Subcutaneous adipose tissue (tissue), 4 donors: Measurements from ENCODE around the gene GNAO1. TPM values are rescaled to one million over a fixed set of nuclear protein-coding genes. Genes with fewer than 3 reads are reported as not detected.

Experiments used
- total RNA-seq, 4 donors: library from RNA; depleted of rRNA; stranded (reverse); fragments of >200 nt; gene quantifications; one replicate each; pipeline ENCODE4 v1.1.0, GENCODE V29; 2016
- TF ChIP-seq, protein P1 (sequence below): fragments of 450-650 bp; IDR thresholded peaks from one replicate; pipeline ENCODE4 v1.5.1; 2016; ENCODE audit warnings: low read depth, mild to moderate bottlenecking, control low read depth, antibody characterized with exemption, moderate library complexity

GNAO1 gene
- total RNA-seq, 4 donors from 2014 or later, result 0.44 to 1.6 (median 0.63) TPM

DNA sequence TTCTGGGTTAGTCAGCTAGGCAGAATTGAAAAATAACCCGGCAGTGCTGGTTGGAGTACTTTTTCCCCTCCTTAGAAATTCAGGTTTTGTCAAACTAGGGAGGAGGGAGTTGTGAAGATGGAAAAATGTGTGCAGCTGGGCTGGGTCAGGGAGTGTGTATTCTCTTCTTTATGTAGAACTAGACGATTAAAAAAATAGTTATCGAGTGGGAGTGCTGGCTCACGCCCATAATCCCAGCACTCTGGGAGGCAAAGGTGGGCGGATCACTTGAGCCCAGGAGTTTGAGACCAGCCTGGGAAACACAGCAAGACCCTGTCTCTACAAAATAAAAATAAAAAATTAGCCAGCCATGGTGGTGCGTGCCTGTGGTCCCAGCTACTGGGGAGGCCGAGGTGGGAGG lies 106.4 kb downstream of the GNAO1 start:
- TF ChIP-seq, protein P1, sequence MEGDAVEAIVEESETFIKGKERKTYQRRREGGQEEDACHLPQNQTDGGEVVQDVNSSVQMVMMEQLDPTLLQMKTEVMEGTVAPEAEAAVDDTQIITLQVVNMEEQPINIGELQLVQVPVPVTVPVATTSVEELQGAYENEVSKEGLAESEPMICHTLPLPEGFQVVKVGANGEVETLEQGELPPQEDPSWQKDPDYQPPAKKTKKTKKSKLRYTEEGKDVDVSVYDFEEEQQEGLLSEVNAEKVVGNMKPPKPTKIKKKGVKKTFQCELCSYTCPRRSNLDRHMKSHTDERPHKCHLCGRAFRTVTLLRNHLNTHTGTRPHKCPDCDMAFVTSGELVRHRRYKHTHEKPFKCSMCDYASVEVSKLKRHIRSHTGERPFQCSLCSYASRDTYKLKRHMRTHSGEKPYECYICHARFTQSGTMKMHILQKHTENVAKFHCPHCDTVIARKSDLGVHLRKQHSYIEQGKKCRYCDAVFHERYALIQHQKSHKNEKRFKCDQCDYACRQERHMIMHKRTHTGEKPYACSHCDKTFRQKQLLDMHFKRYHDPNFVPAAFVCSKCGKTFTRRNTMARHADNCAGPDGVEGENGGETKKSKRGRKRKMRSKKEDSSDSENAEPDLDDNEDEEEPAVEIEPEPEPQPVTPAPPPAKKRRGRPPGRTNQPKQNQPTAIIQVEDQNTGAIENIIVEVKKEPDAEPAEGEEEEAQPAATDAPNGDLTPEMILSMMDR, result no peak

- TF ChIP-seq, protein P1, result no peak
Observed at GRCh38 chr16:56298116-56298515, 106.8 kb downstream of the GNAO1 start.

- TF ChIP-seq, protein P1, result no peak
Observed at GRCh38 chr16:56298948-56299596, 107.8 kb downstream of the GNAO1 start.

GRCh38 chr16:56300242-56300623 lies 108.9 kb downstream of the GNAO1 start:
- TF ChIP-seq, protein P1, result no peak

DNA sequence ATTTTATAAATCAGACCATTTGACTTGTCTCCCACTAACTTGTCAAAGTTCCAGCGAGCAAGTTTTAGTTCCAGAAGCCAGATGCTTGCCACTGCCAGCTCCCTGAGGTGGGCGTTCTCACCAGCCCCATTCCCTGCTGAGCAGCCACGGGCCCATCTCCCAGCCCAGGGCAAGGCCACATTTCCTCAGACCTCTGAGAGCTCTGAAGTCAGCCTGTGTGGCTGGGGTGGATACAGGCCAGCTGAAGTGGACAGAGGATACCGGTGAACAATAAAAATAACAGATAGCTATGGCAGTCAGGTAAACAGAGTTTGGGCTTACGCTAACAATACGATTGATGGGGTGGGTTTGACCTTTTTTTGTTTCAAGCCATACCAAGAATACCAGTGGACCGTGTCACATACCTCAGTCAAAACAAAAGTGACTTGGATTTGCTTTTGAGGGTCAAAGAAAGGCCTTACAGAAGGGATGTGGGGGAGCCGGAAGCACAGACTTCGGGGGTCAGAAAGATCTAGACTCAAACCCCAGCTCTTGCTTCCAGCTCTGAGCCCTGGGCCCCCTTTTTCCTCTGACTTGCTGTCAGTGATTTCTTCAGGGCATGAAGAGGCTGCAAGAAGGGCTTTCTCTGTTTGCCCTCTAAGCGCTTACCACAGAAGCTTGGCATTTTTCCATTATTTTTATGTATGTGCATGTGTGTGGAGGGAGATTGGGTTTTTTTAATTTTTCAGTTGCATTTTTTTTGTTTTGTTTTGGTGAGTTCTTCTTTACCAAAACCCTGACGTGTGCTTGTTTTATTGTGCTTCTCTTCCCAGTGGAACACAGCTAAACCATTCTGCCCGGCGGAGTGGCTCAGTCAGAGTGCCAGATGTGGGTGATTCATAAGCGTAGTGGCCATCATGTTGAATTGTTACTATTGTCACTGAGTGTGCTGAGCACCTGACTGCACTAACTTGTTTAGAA lies 109.9 kb downstream of the GNAO1 start:
- TF ChIP-seq, protein P1, result no peak

- TF ChIP-seq, protein P1, result no peak
Observed at GRCh38 chr16:56302506-56302905, 111.2 kb downstream of the GNAO1 start.

DNA sequence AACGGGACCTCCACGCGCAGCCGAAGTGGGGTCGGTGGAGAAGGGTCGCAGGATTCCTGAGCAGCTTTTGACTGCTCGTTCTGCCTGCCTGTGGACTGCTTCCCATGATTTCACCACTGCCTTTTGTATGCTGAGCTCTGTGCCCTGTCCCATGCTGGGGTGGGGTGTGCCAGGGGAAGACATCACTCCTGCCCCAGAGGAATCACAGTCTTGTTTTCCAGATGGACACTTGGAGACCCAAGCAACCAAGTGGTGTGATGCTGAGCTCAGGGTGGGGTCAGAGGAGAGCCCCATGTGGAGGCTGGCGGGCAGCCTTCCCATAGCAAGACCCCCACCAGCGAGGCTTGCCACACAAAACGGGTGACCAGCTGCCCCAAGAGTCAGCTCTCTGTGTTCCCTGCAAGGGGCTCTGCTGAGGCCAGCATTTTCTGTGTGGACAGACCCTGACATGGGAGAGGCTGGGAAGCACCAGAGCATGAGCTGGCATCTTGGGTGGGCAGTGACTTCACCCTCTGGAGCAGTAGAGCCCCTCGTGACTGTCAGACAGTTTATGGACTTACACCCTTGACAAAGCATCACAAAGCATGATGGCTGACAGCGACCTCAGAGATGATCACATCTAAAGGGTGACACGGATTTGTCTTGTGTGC lies 111.9 kb downstream of the GNAO1 start:
- TF ChIP-seq, protein P1, result no peak
